Caco-2 (cell line): ENCODE results near the gene LRRC7. TPM values are rescaled to one million over a fixed set of nuclear protein-coding genes. Genes with fewer than 3 reads are reported as not detected.

Experiments
- BruUV-seq: library from RNA; stranded (reverse); fragments of 400-500 nt; replicated peaks from 2 replicates; lab custom pipeline; 2021; lab: Mats Ljungman, UMichigan
- CTCF ChIA-PET: fragments of 300-600 bp; sonication (Branson Sonifier 250); formaldehyde crosslinking; loops from one replicate; lab custom pipeline; 2022; ENCODE audit warnings: antibody characterized with exemption; lab: Charles Lee
- POLR2A ChIA-PET: fragments of 300-600 bp; sonication (Branson Sonifier 250); formaldehyde crosslinking; loops from one replicate; lab custom pipeline; 2022; ENCODE audit warnings: antibody characterized with exemption; lab: Charles Lee
- DNase-seq, 2 experiments: peaks; one replicate each; pipeline versions ENCODE4 v3.0.0 to v3.0.0-alpha.2; 2020 to 2022
- H3K27me3 ChIP-seq: replicated peaks from 2 replicates; pipeline ENCODE4 v1.6.0; 2011; ENCODE audit warnings: low read length; ENCODE audit not compliant: control insufficient read depth, insufficient read depth
- H3K36me3 ChIP-seq: 2 replicates; pipeline ENCODE4 v1.5.1; 2011; ENCODE audit warnings: low read length; ENCODE audit not compliant: control insufficient read depth, insufficient read depth
- H3K4me1 ChIP-seq: fragments of 250-450 bp; sonication (Bioruptor Pico); 2 replicates; pipeline ENCODE4 v1.5.1; 2020; ENCODE audit warnings: mild to moderate bottlenecking
- H3K4me3 ChIP-seq: 2 replicates; pipeline ENCODE4 v1.5.1; 2011; ENCODE audit warnings: low read depth, mild to moderate bottlenecking, control low read depth, low read length
- H3K9me3 ChIP-seq: fragments of 250-450 bp; sonication (Bioruptor Pico); 2 replicates; pipeline ENCODE4 v1.5.1; 2020; ENCODE audit warnings: mild to moderate bottlenecking, moderate library complexity
- H3K27ac Mint-ChIP-seq: one replicate; pipeline ENCODE4 v1.8.0; 2022; ENCODE audit warnings: mixed read lengths; ENCODE audit not compliant: unreplicated experiment
- H3K27me3 Mint-ChIP-seq: one replicate; pipeline ENCODE4 v1.8.0; 2022; ENCODE audit warnings: mixed read lengths; ENCODE audit not compliant: insufficient read depth, unreplicated experiment
- H3K36me3 Mint-ChIP-seq: one replicate; pipeline ENCODE4 v1.8.0; 2022; ENCODE audit warnings: mild to moderate bottlenecking, mixed read lengths; ENCODE audit not compliant: insufficient read depth, unreplicated experiment
- H3K4me1 Mint-ChIP-seq: one replicate; pipeline ENCODE4 v1.8.0; 2022; ENCODE audit warnings: low read depth, mixed read lengths; ENCODE audit not compliant: unreplicated experiment
- H3K4me3 Mint-ChIP-seq: one replicate; pipeline ENCODE4 v1.8.0; 2022; ENCODE audit warnings: mild to moderate bottlenecking, moderate library complexity, mixed read lengths; ENCODE audit not compliant: unreplicated experiment
- H3K9me3 Mint-ChIP-seq: one replicate; pipeline ENCODE4 v1.8.0; 2022; ENCODE audit warnings: mixed read lengths; ENCODE audit not compliant: unreplicated experiment
- CTCF ChIP-seq, 2 experiments: fragments of 200-600 bp in 1 of 2; IDR thresholded peaks; 1 replicate in 1 of 2; 2 replicates in 1 of 2; pipeline versions ENCODE4 v1.5.1 to v1.8.0; 2011 to 2022; ENCODE audit warnings: antibody characterized with exemption in 1 of 2, control low read depth in 1 of 2, inconsistent platforms in 1 of 2, low read depth in 1 of 2, low read length in 1 of 2, mild to moderate bottlenecking in 1 of 2, moderate library complexity in 1 of 2; ENCODE audit not compliant: insufficient read depth in 1 of 2, severe bottlenecking in 1 of 2, unreplicated experiment in 1 of 2
- intact Hi-C: fragments of 100-400 bp; cut with micrococcal nuclease; formaldehyde crosslinking; loops from one replicate; pipeline ENCODE4 v1.10.0; 2022; ENCODE audit not compliant: unreplicated experiment
- total RNA-seq: library from RNA; stranded (reverse); gene quantifications from 2 replicates; pipeline ENCODE4 v1.2.3, GENCODE V29; 2022

The LRRC7 gene
- total RNA-seq, 1 experiment from 2014 or later: 8.5 TPM

GRCh38 chr1:69845655-69846054 is 277.9 kb downstream of the LRRC7 start:
- no peaks in the 10 kb centered on the region for H3K4me1 Mint-ChIP-seq
- DNase-seq: no peak
- Histone ChIP-seq H3K27me3 (no peaks in the 10 kb centered on the region), H3K4me3 (no peak overlapping the region), H3K9me3 (no peaks in the 10 kb centered on the region), H3K4me1 (no peaks in the 10 kb centered on the region), H3K36me3 (no peaks in the 10 kb centered on the region)
- CTCF ChIA-PET: no interaction called here
- intact Hi-C loops: no loop called here
- H3K27ac Mint-ChIP-seq: no peak overlapping the region
- no peak overlapping the region for H3K4me3 Mint-ChIP-seq
- H3K27me3 Mint-ChIP-seq: no peaks in the 10 kb centered on the region
- POLR2A ChIA-PET: no interaction called here
- no peaks in the 10 kb centered on the region for H3K9me3 Mint-ChIP-seq
- H3K36me3 Mint-ChIP-seq: no peaks in the 10 kb centered on the region
- TF ChIP-seq CTCF (IDR thresholded peaks at IDR 0.05; ENCODE audit: insufficient read depth in 1 of 2, low read depth in 1 of 2, low read length in 1 of 2, severe bottlenecking in 1 of 2, unreplicated experiment in 1 of 2): no peak
- no TSS peak for BruUV-seq

- no peaks in the 10 kb centered on the region for H3K27me3 Mint-ChIP-seq
- H3K4me1 Mint-ChIP-seq: no peaks in the 10 kb centered on the region
- no peaks in the 10 kb centered on the region for H3K36me3 Mint-ChIP-seq
- H3K36me3 ChIP-seq: no peaks in the 10 kb centered on the region
- no peaks in the 10 kb centered on the region for H3K9me3 Mint-ChIP-seq
- POLR2A ChIA-PET: no interaction called here
- TF ChIP-seq CTCF (IDR thresholded peaks at IDR 0.05; ENCODE audit: insufficient read depth in 1 of 2, low read depth in 1 of 2, low read length in 1 of 2, severe bottlenecking in 1 of 2, unreplicated experiment in 1 of 2): no peak
- no peak for DNase-seq
- H3K4me3 ChIP-seq: no peak overlapping the region
- intact Hi-C loops: no loop called here
- H3K4me1 ChIP-seq: no peaks in the 10 kb centered on the region
- no peak overlapping the region for H3K27ac Mint-ChIP-seq
- BruUV-seq: no TSS peak
- no peak overlapping the region for H3K4me3 Mint-ChIP-seq
- CTCF ChIA-PET: no interaction called here
- H3K9me3 ChIP-seq: no peaks in the 10 kb centered on the region
- H3K27me3 ChIP-seq: no peaks in the 10 kb centered on the region
These were observed 278.5 kb downstream of the LRRC7 start for GRCh38 chr1:69846267-69846666.

- Histone ChIP-seq H3K4me1 (no peaks in the 10 kb centered on the region), H3K9me3 (no peaks in the 10 kb centered on the region), H3K36me3 (no peaks in the 10 kb centered on the region), H3K27me3 (no peaks in the 10 kb centered on the region), H3K4me3 (no peak overlapping the region)
- intact Hi-C loops: no loop called here
- no peak for TF ChIP-seq CTCF (IDR thresholded peaks at IDR 0.05; ENCODE audit: insufficient read depth in 1 of 2, low read depth in 1 of 2, low read length in 1 of 2, severe bottlenecking in 1 of 2, unreplicated experiment in 1 of 2)
- DNase-seq: no peak
- Mint-ChIP-seq H3K9me3 (no peaks in the 10 kb centered on the region), H3K27ac (no peak overlapping the region), H3K27me3 (no peaks in the 10 kb centered on the region), H3K4me3 (no peak overlapping the region), H3K36me3 (no peaks in the 10 kb centered on the region), H3K4me1 (no peaks in the 10 kb centered on the region)
- ChIA-PET CTCF (no interaction called here), POLR2A (no interaction called here)
- BruUV-seq: no TSS peak
These were observed 279.9 kb downstream of the LRRC7 start for GRCh38 chr1:69847670-69848069.
